ENCODE data around the gene CENPX. TPM values are rescaled to one million over a fixed set of nuclear protein-coding genes. Genes with fewer than 3 reads are reported as not detected.
A peak's percentile ranks its signal among the peaks of the same experiment; 100 is the strongest.

The CENPX gene
- polyA plus RNA-seq, 2 donors: 86.8 to 117 TPM

DNA sequence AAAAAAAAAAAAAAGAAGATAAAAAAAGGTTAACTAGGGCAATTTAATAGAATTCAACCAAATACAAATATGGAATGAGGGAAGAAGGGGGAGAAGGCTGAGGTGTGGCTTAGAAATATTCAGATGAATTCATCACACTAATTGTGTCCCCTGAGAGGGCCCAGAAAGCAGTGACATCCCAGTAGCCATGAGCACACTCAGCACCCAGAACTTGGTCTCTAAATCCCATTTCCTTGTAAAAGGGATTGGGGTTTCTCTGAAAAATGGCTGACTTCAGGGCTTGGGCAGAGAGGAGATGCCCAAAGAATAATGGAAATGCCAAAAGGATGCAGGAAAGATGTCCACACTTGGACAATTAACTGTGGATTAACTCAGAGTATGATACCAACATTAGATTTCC lies 49.2 kb downstream of the CENPX start:
- no peaks in the 10 kb centered on the region for H3K9me3 ChIP-seq (ENCODE audit: control insufficient read depth in 2 of 2, insufficient read depth in 1 of 2, low read depth in 1 of 2, low read length in 1 of 2)

DNA sequence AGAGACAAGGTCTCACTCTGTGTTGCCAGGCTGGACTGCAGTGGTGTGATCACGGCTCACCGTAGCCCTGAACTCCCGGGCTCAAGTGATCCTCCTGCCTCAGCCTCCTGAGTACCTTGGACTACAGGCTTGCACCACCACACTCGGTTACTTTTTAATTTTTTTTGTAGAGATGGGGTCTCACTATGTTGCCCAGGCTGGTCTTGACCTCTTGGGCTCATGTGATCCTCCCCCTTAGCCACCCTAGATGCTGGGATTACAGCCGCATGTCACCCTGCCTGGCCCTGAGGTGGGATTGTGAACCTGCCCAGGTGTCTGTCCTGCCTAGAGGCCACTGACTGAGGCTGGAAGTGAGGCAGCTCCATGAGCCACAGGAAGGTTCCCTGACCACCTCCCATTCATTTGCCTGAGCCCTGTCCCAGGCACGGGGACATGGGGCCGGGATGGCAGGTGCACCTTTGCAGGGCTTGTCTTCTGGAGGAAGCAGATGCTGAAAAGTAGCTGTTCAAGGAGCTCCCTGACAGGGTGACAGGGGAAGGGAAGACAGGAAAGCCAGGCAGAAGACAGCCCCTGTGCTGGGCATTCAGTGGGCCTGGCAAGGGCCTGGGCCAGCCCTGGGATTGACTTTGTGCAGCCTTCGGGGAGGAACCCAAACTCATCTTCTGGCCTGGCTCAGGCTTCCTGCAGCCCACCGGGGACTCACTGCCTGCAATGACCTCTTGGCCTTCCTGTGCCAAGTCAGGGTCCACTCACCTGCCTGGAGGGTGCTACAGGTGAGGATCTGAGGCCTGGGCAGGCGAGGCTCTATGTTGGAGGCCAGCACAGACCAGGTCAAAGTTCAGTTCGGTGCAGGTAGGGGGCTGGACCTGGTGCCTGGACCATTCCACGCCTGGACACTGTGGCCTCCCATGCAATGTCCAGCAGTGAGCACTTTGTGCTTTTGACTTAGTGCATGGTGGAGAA lies 53.5 kb downstream of the CENPX start:
- Histone ChIP-seq H3K27ac (ENCODE audit: low read depth in 2 of 2, low read length in 1 of 2) (peak overlapping the region in 1 of 2 donors; percentile 17), H3K4me1 (ENCODE audit: control insufficient read depth in 2 of 2, insufficient read depth in 2 of 2, low read length in 1 of 2) (peaks cover 0 to 10% of the 10 kb centered on the region in 2 donors), H3K27me3 (ENCODE audit: control insufficient read depth in 1 of 2, insufficient read depth in 2 of 2, low read length in 2 of 2) (no peaks in the 10 kb centered on the region), H3K4me3 (ENCODE audit: low read depth in 1 of 2, low read length in 2 of 2) (no peak overlapping the region), H3K9me3 (ENCODE audit: control insufficient read depth in 2 of 2, insufficient read depth in 1 of 2, low read depth in 1 of 2, low read length in 1 of 2) (no peaks in the 10 kb centered on the region), H3K36me3 (ENCODE audit: control insufficient read depth in 2 of 2, insufficient read depth in 2 of 2, low read length in 1 of 2) (no peaks in the 10 kb centered on the region)
- WGBS, 2 donors: 82 to 86% methylated on average over 12 of the region's 12 CpGs

More for the DNA sequence above, 49.2 kb downstream of the CENPX start:
- Histone ChIP-seq H3K27me3 (ENCODE audit: control insufficient read depth in 1 of 2, insufficient read depth in 2 of 2, low read length in 2 of 2) (no peaks in the 10 kb centered on the region), H3K4me3 (ENCODE audit: low read depth in 1 of 2, low read length in 2 of 2) (no peak overlapping the region), H3K36me3 (ENCODE audit: control insufficient read depth in 2 of 2, insufficient read depth in 2 of 2, low read length in 1 of 2) (no peaks in the 10 kb centered on the region), H3K27ac (ENCODE audit: low read depth in 2 of 2, low read length in 1 of 2) (no peak overlapping the region), H3K4me1 (ENCODE audit: control insufficient read depth in 2 of 2, insufficient read depth in 2 of 2, low read length in 1 of 2) (peaks cover under 1 to 12% of the 10 kb centered on the region in 2 donors)

Other genes with a start within 250 kb of the CENPX start
- gene GCGR, start 218.7 kb downstream of the CENPX start, polyA plus RNA-seq: under 1 TPM; 0.11 to 0.14 TPM
- gene MCRIP1, start 189.6 kb downstream of the CENPX start, polyA plus RNA-seq: 10 to 100 TPM; 24.7 to 32.3 TPM
- gene PPP1R27, start 187.8 kb downstream of the CENPX start, polyA plus RNA-seq: under 1 TPM; 0.25 to 0.98 TPM
- gene P4HB, start 162.3 kb downstream of the CENPX start, polyA plus RNA-seq: 100 to 1,000 TPM; 582 to 595 TPM
- 100 to 1,000 TPM; 201 to 209 TPM for gene ARHGDIA, start 151.5 kb downstream of the CENPX start, polyA plus RNA-seq
- 10 to 100 TPM; 16.3 to 61.0 TPM for gene ALYREF, start 131.3 kb downstream of the CENPX start, polyA plus RNA-seq
- 100 to 1,000 TPM; 127 to 187 TPM for gene ANAPC11, start 131.2 kb downstream of the CENPX start, polyA plus RNA-seq
- under 1 TPM; 0.33 to 0.49 TPM for gene NPB, start 120.6 kb downstream of the CENPX start, polyA plus RNA-seq
- 10 to 100 TPM; 23.1 to 46.5 TPM for gene PCYT2, start 111.5 kb downstream of the CENPX start, polyA plus RNA-seq
- gene SIRT7, start 104.7 kb downstream of the CENPX start, polyA plus RNA-seq: 10 to 100 TPM; 64.9 to 84.0 TPM
- gene MAFG, start 95.1 kb downstream of the CENPX start, polyA plus RNA-seq: 10 to 100 TPM; 10.3 to 11.9 TPM
- 10 to 100 TPM in 1 of 2 donors, 1 to 10 TPM in 1; 6.5 to 18.1 TPM for gene PYCR1, start 85.6 kb downstream of the CENPX start, polyA plus RNA-seq
- gene MYADML2, start 75.6 kb downstream of the CENPX start, polyA plus RNA-seq: not detected
- gene NOTUM, start 61.7 kb downstream of the CENPX start, polyA plus RNA-seq: under 1 TPM; 0.07 to 0.08 TPM
- 10 to 100 TPM; 19.1 to 29.8 TPM for gene ASPSCR1, start 45.2 kb downstream of the CENPX start, polyA plus RNA-seq
- gene LRRC45, start 427 bp upstream of the CENPX start, polyA plus RNA-seq: 10 to 100 TPM; 10.6 to 17.2 TPM
- gene RAC3, start 8.8 kb upstream of the CENPX start, polyA plus RNA-seq: 1 to 10 TPM; 7.1 to 9.6 TPM
- gene DCXR, start 14.8 kb upstream of the CENPX start, polyA plus RNA-seq: 100 to 1,000 TPM; 136 to 145 TPM
- gene RFNG, start 28.9 kb upstream of the CENPX start, polyA plus RNA-seq: 10 to 100 TPM; 27.4 to 36.4 TPM
- gene GPS1, start 29.0 kb upstream of the CENPX start, polyA plus RNA-seq: 10 to 100 TPM; 61.7 to 65.8 TPM
- 100 to 1,000 TPM; 118 to 182 TPM for gene DUS1L, start 42.9 kb upstream of the CENPX start, polyA plus RNA-seq
- gene FASN, start 75.4 kb upstream of the CENPX start, polyA plus RNA-seq: 10 to 100 TPM; 92.2 to 95.9 TPM
- gene CCDC57, start 190.0 kb upstream of the CENPX start, polyA plus RNA-seq: 10 to 100 TPM; 16.3 to 33.7 TPM
- 10 to 100 TPM; 17.5 to 41.0 TPM for gene SLC16A3, start 206.2 kb upstream of the CENPX start, polyA plus RNA-seq